CD4-positive, alpha-beta T cell treated with Interferon alpha-2 for 1 hour (primary cell): ENCODE measurements around the gene ZFP64.

Experiments used
- DNase-seq, 2 donors: peaks; one replicate each; pipeline ENCODE4 v3.0.0-alpha.2; 2020 to 2022

The ZFP64 gene

DNA sequence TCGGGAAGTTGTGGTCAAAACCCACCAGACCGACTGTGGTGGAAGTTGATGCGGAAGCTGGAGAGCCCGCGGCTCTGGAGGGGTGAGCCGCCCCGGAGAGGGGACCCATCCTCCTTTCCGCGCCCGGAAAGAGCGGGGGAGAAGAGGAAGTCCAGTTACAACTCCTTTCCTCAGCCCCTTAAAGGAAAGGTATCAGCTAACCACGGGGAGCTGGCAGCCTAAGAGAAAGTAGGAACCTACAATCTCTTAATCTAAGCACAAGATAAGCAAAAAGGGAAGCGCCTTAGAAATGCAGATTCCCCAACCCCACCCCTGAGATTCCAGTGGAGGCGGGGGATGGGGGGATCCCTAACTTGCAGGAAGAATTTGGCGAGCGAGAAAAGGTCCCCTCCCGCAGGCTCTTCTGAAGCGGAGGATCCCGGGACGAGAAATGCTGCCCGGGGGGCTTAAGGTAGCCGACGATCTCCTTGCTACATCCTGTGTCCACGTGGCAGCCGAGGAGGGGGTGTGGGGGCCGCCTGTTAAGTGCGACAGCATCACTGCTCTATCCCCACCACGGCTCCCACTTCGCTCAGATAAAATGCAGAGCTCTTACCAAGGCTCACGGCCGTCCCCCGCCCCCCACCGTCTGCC lies 87.5 kb downstream of the ZFP64 start:
- DNase-seq = peak in 1 of 2 donors; percentile 8

DNA sequence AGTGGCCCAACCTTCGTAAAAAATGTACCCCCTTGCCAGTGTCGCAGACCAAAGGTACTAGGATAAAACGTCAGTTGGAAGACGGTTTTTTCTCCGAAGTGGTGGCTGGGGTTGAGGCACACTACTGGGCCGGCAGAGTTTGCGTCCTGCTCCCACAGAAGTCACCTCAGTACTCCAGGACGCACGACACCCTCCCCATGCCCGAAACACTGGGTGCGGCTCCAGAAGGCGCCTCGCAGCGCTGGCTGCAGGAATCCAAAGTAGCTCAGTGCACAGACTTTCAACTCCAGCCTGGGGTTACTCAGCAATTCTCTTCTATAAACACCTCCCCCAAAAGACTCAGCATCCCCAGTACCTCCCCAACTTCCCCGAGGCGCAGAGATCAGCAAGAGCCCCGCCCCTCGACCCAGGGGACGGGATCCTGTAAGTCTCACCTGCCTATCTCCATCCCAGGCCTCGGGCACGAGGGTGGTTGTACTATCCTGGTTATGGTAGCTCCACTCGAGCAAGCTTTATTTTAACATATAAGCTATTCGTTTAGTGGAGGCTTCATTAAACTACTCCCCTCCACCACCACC lies 88.2 kb downstream of the ZFP64 start:
- no peak for DNase-seq

DNA sequence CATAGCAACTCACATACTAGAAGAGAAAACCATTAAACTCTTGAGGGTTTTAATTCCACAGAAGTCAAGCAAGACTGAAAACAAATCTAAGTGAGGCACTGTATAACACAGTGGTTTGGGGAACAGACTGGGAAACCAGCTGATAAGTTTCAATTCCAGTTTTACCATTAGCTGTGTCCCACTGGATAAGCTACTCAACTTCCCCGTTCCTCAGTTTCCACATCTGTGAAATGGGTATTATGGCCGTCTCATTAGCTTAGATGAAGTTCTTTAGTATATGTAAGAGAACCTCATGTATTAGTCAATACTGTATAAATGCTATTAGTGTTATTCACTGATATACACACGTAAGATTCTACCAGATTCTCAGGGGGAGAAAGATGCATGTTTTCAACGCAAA lies 89.0 kb downstream of the ZFP64 start:
- no peak for DNase-seq

DNA sequence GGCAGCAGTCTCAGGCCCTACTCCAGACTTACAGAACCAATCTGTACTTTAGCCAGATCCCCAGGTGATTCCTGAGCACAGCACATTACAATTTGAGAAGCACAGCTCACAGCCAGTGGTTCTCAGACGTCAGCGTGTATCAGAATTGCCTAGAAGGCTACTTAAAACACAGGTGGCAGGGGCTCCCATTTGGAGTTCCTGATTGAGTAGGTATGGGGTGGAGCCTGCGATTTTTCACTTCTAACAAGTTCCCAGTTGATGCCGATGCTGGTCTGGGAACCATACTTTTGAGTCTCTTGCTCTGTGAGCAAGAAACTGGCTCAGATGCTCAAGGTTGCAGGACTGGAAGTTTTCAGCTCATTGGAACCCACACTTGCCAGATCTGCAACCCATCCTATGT lies 89.5 kb downstream of the ZFP64 start:
- no peak for DNase-seq
